IMR-90 (cell line): ENCODE data around the gene LAMB1. TPM values are rescaled to one million over a fixed set of nuclear protein-coding genes. Genes with fewer than 3 reads are reported as not detected.

Source experiments
- ATAC-seq: fragments of 200-7000 bp; cut with Tn5 transposase; 2 replicates; pipeline ENCODE4 v1.9.1; 2020; ENCODE audit warnings: low read depth, mild to moderate bottlenecking, moderate library complexity
- BruUV-seq: library from RNA; stranded (reverse); fragments of 400-500 nt; replicated peaks from 2 replicates; lab custom pipeline; 2021; lab: Mats Ljungman, UMichigan
- CTCF ChIA-PET: fragments of 300-600 bp; formaldehyde crosslinking; extraction: SDS; loops from one replicate; lab custom pipeline; 2021; ENCODE audit warnings: antibody characterized with exemption; lab: Yijun Ruan, JAX
- POLR2A ChIA-PET: fragments of 300-600 bp; sonication (Branson Sonifier 250); formaldehyde crosslinking; loops from one replicate; lab custom pipeline; 2022; ENCODE audit warnings: antibody characterized with exemption; ENCODE audit not compliant: unreplicated experiment; lab: Charles Lee
- DNase-seq: peaks from one replicate; pipeline ENCODE4 v3.0.0; 2013
- H2AFZ ChIP-seq: replicated peaks from 2 replicates; pipeline ENCODE3; 2013; ENCODE audit warnings: low read length, mild to moderate bottlenecking; ENCODE audit not compliant: poor library complexity
- H2AK5ac ChIP-seq: 2 replicates; pipeline ENCODE4 v1.6.1; 2013; ENCODE audit warnings: low read depth, low read length, inconsistent platforms
- H2AK9ac ChIP-seq: replicated peaks from 2 replicates; pipeline ENCODE3; 2013; ENCODE audit warnings: mild to moderate bottlenecking, low read depth, low read length, moderate library complexity; ENCODE audit not compliant: poor library complexity
- H2BK120ac ChIP-seq: 2 replicates; pipeline ENCODE4 v1.6.1; 2013; ENCODE audit warnings: low read depth, low read length, inconsistent platforms
- H2BK15ac ChIP-seq: 3 replicates; pipeline ENCODE4 v1.6.1; 2013; ENCODE audit warnings: low read depth, low read length, inconsistent platforms
- H2BK20ac ChIP-seq: 2 replicates; pipeline ENCODE4 v1.6.1; 2013; ENCODE audit warnings: low read depth, mild to moderate bottlenecking, inconsistent platforms, low read length, moderate library complexity
- H2BK5ac ChIP-seq: 2 replicates; pipeline ENCODE4 v1.6.1; 2013; ENCODE audit warnings: mild to moderate bottlenecking, low read depth, low read length, inconsistent platforms; ENCODE audit not compliant: poor library complexity, severe bottlenecking
- H3K14ac ChIP-seq: replicated peaks from 2 replicates; pipeline ENCODE4 v1.6.1; 2013; ENCODE audit warnings: low read depth, low read length, inconsistent platforms
- H3K18ac ChIP-seq: 2 replicates; pipeline ENCODE4 v1.6.1; 2013; ENCODE audit warnings: low read depth, low read length, control low read depth
- H3K23ac ChIP-seq: 2 replicates; pipeline ENCODE4 v1.6.1; 2013; ENCODE audit warnings: low read depth, low read length, inconsistent platforms
- H3K27ac ChIP-seq: 2 replicates; pipeline ENCODE4 v1.5.1; 2013; ENCODE audit warnings: mild to moderate bottlenecking, control low read depth, low read length; ENCODE audit not compliant: insufficient read depth
- H3K27me3 ChIP-seq: 2 replicates; pipeline ENCODE4 v1.6.1; 2013; ENCODE audit warnings: low read length; ENCODE audit not compliant: control insufficient read depth, insufficient read depth
- H3K36me3 ChIP-seq: 2 replicates; pipeline ENCODE4 v1.6.1; 2013; ENCODE audit warnings: low read length, mixed read lengths; ENCODE audit not compliant: control insufficient read depth, insufficient read depth
- H3K4ac ChIP-seq: 2 replicates; pipeline ENCODE4 v1.6.1; 2013; ENCODE audit warnings: low read depth, low read length, inconsistent platforms
- H3K4me1 ChIP-seq: 2 replicates; pipeline ENCODE4 v1.6.1; 2013; ENCODE audit warnings: low read length, mixed read lengths; ENCODE audit not compliant: control insufficient read depth, insufficient read depth
- H3K4me2 ChIP-seq: 2 replicates; pipeline ENCODE4 v1.6.1; 2013; ENCODE audit warnings: low read depth, mild to moderate bottlenecking, control low read depth, low read length, moderate library complexity
- H3K4me3 ChIP-seq: 2 replicates; pipeline ENCODE4 v1.5.1; 2013; ENCODE audit warnings: low read depth, mild to moderate bottlenecking, control low read depth, low read length, moderate library complexity; ENCODE audit not compliant: insufficient read depth
- H3K56ac ChIP-seq: 2 replicates; pipeline ENCODE4 v1.6.1; 2013; ENCODE audit warnings: low read length, inconsistent platforms; ENCODE audit not compliant: insufficient read depth; ENCODE audit errors: extremely low read depth
- H3K79me1 ChIP-seq, 2 experiments: 2 replicates each; pipeline ENCODE4 v1.6.1; 2013; ENCODE audit warnings: low read length in 2 of 2, inconsistent platforms in 1 of 2, low read depth in 1 of 2
- H3K9ac ChIP-seq: 2 replicates; pipeline ENCODE4 v1.6.1; 2013; ENCODE audit warnings: low read depth, low read length, control low read depth
- H3K9me1 ChIP-seq: 2 replicates; pipeline ENCODE4 v1.6.1; 2013; ENCODE audit warnings: low read length, inconsistent platforms; ENCODE audit not compliant: insufficient read depth
- H3K9me3 ChIP-seq: 2 replicates; pipeline ENCODE4 v1.6.1; 2013; ENCODE audit warnings: low read length; ENCODE audit not compliant: control insufficient read depth, insufficient read depth
- H4K20me1 ChIP-seq: 2 replicates; pipeline ENCODE4 v1.6.1; 2013; ENCODE audit warnings: low read length, inconsistent platforms; ENCODE audit not compliant: insufficient read depth
- H4K5ac ChIP-seq: 2 replicates; pipeline ENCODE4 v1.6.1; 2013; ENCODE audit warnings: mild to moderate bottlenecking, low read depth, low read length, control low read depth
- H4K8ac ChIP-seq, 2 experiments: 2 replicates each; pipeline ENCODE4 v1.6.1; 2013; ENCODE audit warnings: low read depth in 2 of 2, low read length in 2 of 2, control low read depth in 1 of 2, inconsistent platforms in 1 of 2
- H4K91ac ChIP-seq: 2 replicates; pipeline ENCODE4 v1.6.1; 2013; ENCODE audit warnings: low read depth, low read length, inconsistent platforms; ENCODE audit not compliant: insufficient read depth
- BHLHE40 ChIP-seq: fragments of 150-350 bp; IDR thresholded peaks from 2 replicates; pipeline ENCODE4 v1.6.1; 2016; ENCODE audit warnings: mild to moderate bottlenecking, low read depth, low read length
- CEBPB ChIP-seq: IDR thresholded peaks from 2 replicates; pipeline ENCODE4 v1.6.1; 2012; ENCODE audit warnings: low read depth, low read length, improper control_type of control experiment
- CHD1 ChIP-seq: IDR thresholded peaks from 2 replicates; pipeline ENCODE4 v1.6.1; 2012; ENCODE audit warnings: low read depth, low read length, improper control_type of control experiment
- FOS ChIP-seq: fragments of 150-350 bp; IDR thresholded peaks from 2 replicates; pipeline ENCODE4 v1.6.1; 2016; ENCODE audit warnings: low read depth, low read length
- MAFK ChIP-seq: IDR thresholded peaks from 2 replicates; pipeline ENCODE4 v1.6.1; 2012; ENCODE audit warnings: low read depth, low read length, improper control_type of control experiment
- MAZ ChIP-seq: IDR thresholded peaks from 2 replicates; pipeline ENCODE4 v1.6.1; 2012; ENCODE audit warnings: low read depth, mild to moderate bottlenecking, low read length, improper control_type of control experiment, moderate library complexity, borderline replicate concordance
- MXI1 ChIP-seq: IDR thresholded peaks from 2 replicates; pipeline ENCODE4 v1.6.1; 2012; ENCODE audit warnings: low read depth, mild to moderate bottlenecking, low read length, moderate library complexity, borderline replicate concordance
- NFE2L2 ChIP-seq: fragments of 150-350 bp; IDR thresholded peaks from 2 replicates; pipeline ENCODE4 v1.6.1; 2016; ENCODE audit warnings: low read depth, mild to moderate bottlenecking, low read length
- POLR2A ChIP-seq: IDR thresholded peaks from 2 replicates; pipeline ENCODE4 v1.6.1; 2012; ENCODE audit warnings: mild to moderate bottlenecking, low read depth, low read length
- RAD21 ChIP-seq: IDR thresholded peaks from 2 replicates; pipeline ENCODE4 v1.6.1; 2012; ENCODE audit warnings: low read length, improper control_type of control experiment
- RCOR1 ChIP-seq: IDR thresholded peaks from 2 replicates; pipeline ENCODE4 v1.6.1; 2012; ENCODE audit warnings: mild to moderate bottlenecking, low read length, improper control_type of control experiment; ENCODE audit not compliant: insufficient replicate concordance
- RFX5 ChIP-seq: IDR thresholded peaks from 2 replicates; pipeline ENCODE4 v1.8.0; 2012; ENCODE audit warnings: low read depth, mild to moderate bottlenecking, low read length, moderate library complexity
- SMC3 ChIP-seq: fragments of 150-350 bp; IDR thresholded peaks from 2 replicates; pipeline ENCODE4 v1.6.1; 2016; ENCODE audit warnings: low read depth, mild to moderate bottlenecking, antibody characterized with exemption, low read length, moderate library complexity
- WGBS, 2 experiments: methylation state at CpG; one replicate each; pipeline versions ENCODE4 v1.1.5 to v1.1.7; 2013; ENCODE audit warnings: missing lambda C conversion rate in 2 of 2; ENCODE audit not compliant: insufficient read length in 1 of 2; ENCODE audit errors: extremely low coverage in 2 of 2; 5-methylcytosine and 5-hydroxymethylcytosine counted together
- dilution Hi-C: fragments of 300-500 bp; cut with HindIII; formaldehyde crosslinking; loops from one replicate; pipeline ENCODE4 v1.14.3; 2018; ENCODE audit warnings: low sequenced_read_pairs; ENCODE audit not compliant: unreplicated experiment
- in situ Hi-C: fragments of 300-500 bp; cut with MboI; formaldehyde crosslinking; loops from 3 replicates; pipeline ENCODE4 v1.14.3; 2019; ENCODE audit warnings: low sequenced_read_pairs, inconsistent platforms, mixed read lengths
- intact Hi-C: fragments of 100-400 bp; cut with micrococcal nuclease; formaldehyde crosslinking; loops from 2 replicates; pipeline ENCODE4 v1.10.0; 2022
- polyA plus RNA-seq, 3 experiments: library from polyadenylated mRNA; depleted of rRNA; stranded (reverse); fragments of >200 nt; gene quantifications; 2 replicates each; pipeline ENCODE4 v1.2.3, GENCODE V29; 2012; ENCODE audit warnings: low replicate concordance in 1 of 3
- total RNA-seq: library from RNA; depleted of rRNA; stranded (reverse); fragments of >200 nt; gene quantifications from 2 replicates; pipeline ENCODE4 v1.2.3, GENCODE V29; 2012
- TF ChIP-seq, protein P1 (sequence below): conservative IDR thresholded peaks from 2 replicates; pipeline ENCODE4 v1.5.1; 2012; ENCODE audit warnings: mild to moderate bottlenecking, low read depth, low read length, improper control_type of control experiment
- TF ChIP-seq, protein P2 (sequence below): fragments of 150-350 bp; IDR thresholded peaks from 2 replicates; pipeline ENCODE4 v1.6.1; 2016; ENCODE audit warnings: low read depth, mild to moderate bottlenecking, low read length, moderate library complexity, borderline replicate concordance
- TF ChIP-seq, protein P3 (sequence below): fragments of 150-350 bp; IDR thresholded peaks from 2 replicates; pipeline ENCODE4 v1.6.1; 2017; ENCODE audit warnings: mild to moderate bottlenecking, antibody characterized with exemption, low read length, low read depth

Gene LAMB1
- total and polyA plus RNA-seq, 2 of the 4 experiments (the other 2 are of a cell fraction), result 114 to 117 TPM

DNA sequence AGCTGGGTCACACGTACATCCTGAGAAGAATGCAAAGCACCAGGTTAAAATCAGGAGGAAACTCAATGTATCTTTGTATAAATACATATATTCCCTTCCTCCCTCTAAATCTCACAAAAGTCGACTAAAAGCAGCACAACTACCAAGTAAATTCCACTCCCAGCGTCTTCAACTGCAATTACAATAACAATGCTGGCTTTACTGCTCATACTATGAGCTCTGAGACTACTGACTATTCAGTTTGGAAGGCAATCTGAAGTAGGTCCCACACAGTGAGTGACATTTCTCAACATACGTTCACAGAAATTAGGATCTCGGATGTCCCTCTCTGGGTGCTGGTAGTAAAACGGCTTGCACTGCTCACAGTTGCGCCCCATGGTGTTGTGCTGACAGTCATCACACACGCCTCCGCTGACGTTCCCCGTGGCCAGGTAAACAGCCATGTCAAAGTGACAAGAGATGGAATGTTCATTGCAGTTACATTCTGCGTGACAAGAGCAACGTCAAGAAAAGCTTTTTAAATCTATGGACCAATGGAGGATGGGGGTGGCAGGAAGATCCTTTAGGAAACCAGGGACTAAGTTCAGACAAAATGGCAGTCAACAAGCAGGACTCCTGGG, 27.5 kb downstream of the LAMB1 start:
- dilution Hi-C loops (no loop called here), intact Hi-C loops (loop anchor here (2.0 kb wide), 1 partner anchor 19 kb away; no protein-coding TSS in a partner anchor), in situ Hi-C loops (no loop called here)
- H3K4ac ChIP-seq, result no peak overlapping the region
- TF ChIP-seq, protein P1, sequence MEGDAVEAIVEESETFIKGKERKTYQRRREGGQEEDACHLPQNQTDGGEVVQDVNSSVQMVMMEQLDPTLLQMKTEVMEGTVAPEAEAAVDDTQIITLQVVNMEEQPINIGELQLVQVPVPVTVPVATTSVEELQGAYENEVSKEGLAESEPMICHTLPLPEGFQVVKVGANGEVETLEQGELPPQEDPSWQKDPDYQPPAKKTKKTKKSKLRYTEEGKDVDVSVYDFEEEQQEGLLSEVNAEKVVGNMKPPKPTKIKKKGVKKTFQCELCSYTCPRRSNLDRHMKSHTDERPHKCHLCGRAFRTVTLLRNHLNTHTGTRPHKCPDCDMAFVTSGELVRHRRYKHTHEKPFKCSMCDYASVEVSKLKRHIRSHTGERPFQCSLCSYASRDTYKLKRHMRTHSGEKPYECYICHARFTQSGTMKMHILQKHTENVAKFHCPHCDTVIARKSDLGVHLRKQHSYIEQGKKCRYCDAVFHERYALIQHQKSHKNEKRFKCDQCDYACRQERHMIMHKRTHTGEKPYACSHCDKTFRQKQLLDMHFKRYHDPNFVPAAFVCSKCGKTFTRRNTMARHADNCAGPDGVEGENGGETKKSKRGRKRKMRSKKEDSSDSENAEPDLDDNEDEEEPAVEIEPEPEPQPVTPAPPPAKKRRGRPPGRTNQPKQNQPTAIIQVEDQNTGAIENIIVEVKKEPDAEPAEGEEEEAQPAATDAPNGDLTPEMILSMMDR, result no peak
- TF ChIP-seq RFX5 (no peak), CHD1 (no peak), FOS (no peak), SMC3 (no peak), RCOR1 (no peak), MXI1 (no peak), MAZ (no peak), NFE2L2 (no peak), MAFK (no peak), CEBPB (no peak), RAD21 (no peak), BHLHE40 (no peak), POLR2A (no peak)
- TF ChIP-seq, protein P2, sequence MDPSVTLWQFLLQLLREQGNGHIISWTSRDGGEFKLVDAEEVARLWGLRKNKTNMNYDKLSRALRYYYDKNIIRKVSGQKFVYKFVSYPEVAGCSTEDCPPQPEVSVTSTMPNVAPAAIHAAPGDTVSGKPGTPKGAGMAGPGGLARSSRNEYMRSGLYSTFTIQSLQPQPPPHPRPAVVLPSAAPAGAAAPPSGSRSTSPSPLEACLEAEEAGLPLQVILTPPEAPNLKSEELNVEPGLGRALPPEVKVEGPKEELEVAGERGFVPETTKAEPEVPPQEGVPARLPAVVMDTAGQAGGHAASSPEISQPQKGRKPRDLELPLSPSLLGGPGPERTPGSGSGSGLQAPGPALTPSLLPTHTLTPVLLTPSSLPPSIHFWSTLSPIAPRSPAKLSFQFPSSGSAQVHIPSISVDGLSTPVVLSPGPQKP, result no peak
- TF ChIP-seq, protein P3, sequence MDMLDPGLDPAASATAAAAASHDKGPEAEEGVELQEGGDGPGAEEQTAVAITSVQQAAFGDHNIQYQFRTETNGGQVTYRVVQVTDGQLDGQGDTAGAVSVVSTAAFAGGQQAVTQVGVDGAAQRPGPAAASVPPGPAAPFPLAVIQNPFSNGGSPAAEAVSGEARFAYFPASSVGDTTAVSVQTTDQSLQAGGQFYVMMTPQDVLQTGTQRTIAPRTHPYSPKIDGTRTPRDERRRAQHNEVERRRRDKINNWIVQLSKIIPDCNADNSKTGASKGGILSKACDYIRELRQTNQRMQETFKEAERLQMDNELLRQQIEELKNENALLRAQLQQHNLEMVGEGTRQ, result no peak
- no TSS peak for BruUV-seq
- peaks cover 8% of the 10 kb centered on the region for H3K9me1 ChIP-seq
- H3K14ac ChIP-seq, result no peak overlapping the region
- H4K5ac ChIP-seq, result no peak overlapping the region
- no peak overlapping the region for H3K27ac ChIP-seq
- no peak overlapping the region for H3K9ac ChIP-seq
- H2BK5ac ChIP-seq, result no peak overlapping the region
- ChIA-PET CTCF (no interaction called here), POLR2A (no interaction called here)
- no peak overlapping the region for H2AFZ ChIP-seq
- H3K9me3 ChIP-seq, result no peaks in the 10 kb centered on the region
- H4K91ac ChIP-seq, result no peak overlapping the region
- H3K18ac ChIP-seq, result no peak overlapping the region
- no peak overlapping the region for H3K4me2 ChIP-seq
- H2BK15ac ChIP-seq, result no peak overlapping the region
- no peak for DNase-seq
- no peak overlapping the region for H3K56ac ChIP-seq
- H3K4me3 ChIP-seq, result no peak overlapping the region
- ATAC-seq, result no peak
- H3K36me3 ChIP-seq, result peaks cover 72% of the 10 kb centered on the region
- peaks cover 4% of the 10 kb centered on the region; the same call in 1 of the 2 replicates for H4K20me1 ChIP-seq
- no peaks in the 10 kb centered on the region for H3K27me3 ChIP-seq
- no peak overlapping the region for H2BK120ac ChIP-seq
- WGBS, 2 experiments, result 98% methylated on average over 7 of the region's 13 CpGs; no CpG with 5 or more reads in 1 of the 2 experiments
- no peak overlapping the region for H2AK5ac ChIP-seq
- H3K4me1 ChIP-seq, result peaks cover 7% of the 10 kb centered on the region
- H4K8ac ChIP-seq, result no peak overlapping the region
- H2AK9ac ChIP-seq, result no peak overlapping the region
- peaks cover 0 to 32% of the 10 kb centered on the region in 2 experiments; a peak in 3 of 4 replicates for H3K79me1 ChIP-seq
- H3K23ac ChIP-seq, result no peak overlapping the region
- H2BK20ac ChIP-seq, result no peak overlapping the region
